ENCODE results near the gene OR6B3. TPM values are rescaled to one million over a fixed set of nuclear protein-coding genes. Genes with fewer than 3 reads are reported as not detected.

OR6B3 gene
- total RNA-seq, 1 experiment from 2014 or later: not detected

DNA sequence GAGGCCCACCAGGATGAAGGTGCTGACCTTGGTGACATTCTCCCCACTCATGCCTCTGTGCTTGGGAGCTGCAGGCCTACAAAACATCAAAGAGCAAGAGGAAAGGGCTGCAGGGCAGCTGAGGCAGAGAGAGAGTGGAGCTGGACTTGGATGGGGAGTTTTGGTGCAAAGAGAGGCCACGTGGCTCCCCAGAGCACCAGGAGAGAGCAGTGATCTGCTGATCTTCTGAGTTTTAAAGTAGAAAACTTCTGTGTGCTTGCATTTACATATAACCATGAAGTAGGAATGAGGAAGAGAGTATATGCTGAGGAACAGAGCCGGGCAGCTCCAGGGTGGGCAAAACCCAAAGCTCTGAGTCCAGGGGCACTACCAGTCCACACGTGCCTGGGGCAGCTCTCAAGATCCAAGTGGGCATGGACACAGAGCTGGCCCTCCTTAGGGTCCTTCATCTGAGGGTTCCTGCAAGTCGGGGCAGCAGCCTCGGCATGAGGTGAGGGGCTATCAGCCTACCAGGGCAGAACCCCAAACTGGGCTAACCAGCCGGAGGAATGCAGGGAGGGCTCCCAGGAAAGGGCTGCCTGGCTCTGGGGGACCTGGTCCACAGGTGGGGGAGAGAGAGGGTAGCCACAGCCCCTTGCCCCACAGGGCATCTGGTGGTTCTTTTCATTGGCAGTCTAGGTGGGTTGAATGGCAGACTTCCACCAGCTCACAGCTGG, 22.8 kb downstream of the OR6B3 start, which contains the start of gene OR6B2:
Gene OR6B2, minus strand, starts transcription at position 51 of the 716 bp plus-strand sequence. Its CDS starts 0 bp downstream, at position 51.
- peaks cover 17% of the 10 kb centered on the region; the same call in 1 of the 2 replicates for H3K27me3 ChIP-seq
- no peak within 1 kb of the TSS for H3K27ac ChIP-seq
- no peak within 1 kb of the TSS for H3K4me3 ChIP-seq
- DNase-seq: no peak
- H3K36me3 ChIP-seq: no peaks in the 10 kb centered on the region
- no peaks in the 10 kb centered on the region for H3K4me1 ChIP-seq
- no peaks in the 10 kb centered on the region for H3K9me3 ChIP-seq (replicated peaks)

DNA sequence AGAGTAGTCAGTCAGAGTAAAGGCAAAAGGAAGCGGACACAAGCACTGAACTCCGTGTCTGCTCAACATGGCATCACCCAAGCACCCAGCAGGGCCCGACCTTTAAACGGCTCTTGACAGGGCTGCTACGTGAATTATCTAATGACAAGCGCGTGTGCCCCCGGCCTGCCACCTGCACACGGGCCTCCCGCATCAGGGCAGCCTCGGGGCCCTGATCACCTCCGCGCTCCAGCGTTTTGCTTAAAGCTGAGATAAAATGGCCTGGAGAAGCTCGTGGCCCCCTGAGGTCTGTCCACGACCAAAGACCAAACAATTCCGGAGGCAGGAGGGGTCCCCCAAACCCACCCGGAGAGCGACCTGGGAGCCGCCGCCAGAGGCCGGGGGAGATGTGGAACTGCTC, 28.6 kb downstream of the OR6B3 start:
- H3K4me3 ChIP-seq: peak overlapping the region; percentile 69
- H3K27ac ChIP-seq: peak overlapping the region; percentile 21; the same call in 1 of the 2 replicates
- H3K4me1 ChIP-seq: no peaks in the 10 kb centered on the region
- peaks cover 14% of the 10 kb centered on the region for H3K36me3 ChIP-seq
- no peaks in the 10 kb centered on the region for H3K9me3 ChIP-seq (replicated peaks)
- DNase-seq: peak in 1 of 2 experiments; percentile 12
- no peaks in the 10 kb centered on the region for H3K27me3 ChIP-seq

DNA sequence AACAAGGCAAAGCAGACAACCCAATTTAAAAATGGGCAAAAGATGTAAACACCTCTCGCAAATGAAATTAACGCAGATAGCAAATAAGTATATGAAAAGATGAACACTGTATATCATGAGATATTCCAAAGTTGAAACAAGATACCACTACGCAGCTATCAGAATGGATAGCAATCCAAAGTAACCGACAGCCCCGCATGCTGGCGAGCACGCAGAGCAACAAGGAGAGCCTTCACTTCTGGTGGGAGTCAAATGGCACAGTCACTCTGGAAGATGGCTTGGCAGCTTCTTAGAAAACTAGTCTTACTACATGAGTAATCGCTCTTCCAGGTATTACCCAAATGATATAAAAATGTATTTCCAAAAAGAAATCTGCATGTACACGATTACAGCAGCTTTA, 29.5 kb downstream of the OR6B3 start:
- H3K4me1 ChIP-seq: no peaks in the 10 kb centered on the region
- no peaks in the 10 kb centered on the region for H3K9me3 ChIP-seq (replicated peaks)
- no peak for DNase-seq
- no peak overlapping the region for H3K4me3 ChIP-seq
- no peaks in the 10 kb centered on the region for H3K27me3 ChIP-seq
- H3K27ac ChIP-seq: no peak overlapping the region
- peaks cover 21% of the 10 kb centered on the region for H3K36me3 ChIP-seq

DNA sequence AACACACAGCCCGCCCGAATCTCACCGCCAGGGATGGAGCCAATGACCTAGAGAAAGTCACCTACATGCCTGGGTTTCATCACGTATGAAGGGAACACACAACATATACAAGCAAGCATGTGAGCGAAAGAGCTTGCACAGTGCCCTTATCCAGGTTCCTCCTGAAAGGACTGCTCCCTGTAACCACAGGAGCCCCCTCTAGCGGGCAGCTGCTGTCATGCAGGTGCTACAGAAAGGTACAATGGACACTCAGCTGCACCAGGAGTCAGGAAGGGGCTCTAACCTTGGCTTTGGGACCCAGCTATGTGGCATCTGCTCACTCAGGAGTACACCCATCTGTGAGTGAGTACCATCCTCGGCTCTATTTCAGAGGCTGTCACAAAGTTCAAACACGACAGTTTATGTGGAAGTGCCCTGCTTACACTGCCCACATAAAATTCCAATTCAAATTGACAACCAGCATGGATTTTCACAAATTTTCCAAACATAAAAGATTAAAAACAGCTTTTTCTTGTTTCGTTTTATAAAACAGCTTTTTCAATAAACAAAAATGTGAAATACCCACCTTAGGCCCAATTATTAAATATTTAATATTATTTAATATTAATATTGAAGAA, 31.7 kb downstream of the OR6B3 start:
- DNase-seq: peak; percentile 60 to 69
- Histone ChIP-seq H3K36me3 (peaks cover 40% of the 10 kb centered on the region), H3K9me3 (replicated peaks) (no peaks in the 10 kb centered on the region), H3K27me3 (no peaks in the 10 kb centered on the region), H3K27ac (no peak overlapping the region), H3K4me1 (no peaks in the 10 kb centered on the region), H3K4me3 (no peak overlapping the region)

DNA sequence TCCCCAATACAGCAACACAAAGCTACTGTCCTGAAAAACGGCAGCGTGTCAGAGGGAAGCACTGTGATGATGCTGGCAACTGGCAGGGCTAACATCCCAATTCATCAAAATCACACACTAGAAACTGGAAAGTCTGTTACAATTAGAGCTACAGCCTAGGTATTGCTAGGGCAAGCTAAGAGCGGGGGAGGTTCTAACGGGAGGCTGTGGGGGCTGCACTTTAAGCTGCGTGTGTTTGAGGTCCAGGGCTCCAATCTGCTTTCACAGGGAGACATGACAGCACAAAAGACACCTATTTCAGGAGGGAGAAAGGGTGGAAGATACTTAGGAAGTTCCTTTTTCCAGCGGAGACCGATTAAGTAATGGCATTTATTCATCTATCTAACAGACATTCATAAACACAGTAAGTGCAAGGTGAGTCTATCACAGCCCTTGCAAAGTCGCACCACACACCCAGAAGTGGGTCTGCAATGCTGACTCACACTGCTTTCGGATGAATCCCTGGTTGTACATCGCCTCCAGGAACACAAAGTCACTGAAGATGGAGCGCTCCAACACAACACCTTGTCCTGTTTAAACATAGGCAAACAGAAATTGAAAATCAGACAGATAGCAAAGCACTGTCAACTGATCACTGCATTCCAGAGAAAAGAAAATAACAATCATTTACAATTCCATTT, 35.1 kb downstream of the OR6B3 start:
- Histone ChIP-seq H3K36me3 (peaks cover 65% of the 10 kb centered on the region), H3K9me3 (replicated peaks) (no peaks in the 10 kb centered on the region), H3K27me3 (no peaks in the 10 kb centered on the region), H3K4me3 (no peak overlapping the region), H3K27ac (no peak overlapping the region), H3K4me1 (no peaks in the 10 kb centered on the region)
- no peak for DNase-seq

DNA sequence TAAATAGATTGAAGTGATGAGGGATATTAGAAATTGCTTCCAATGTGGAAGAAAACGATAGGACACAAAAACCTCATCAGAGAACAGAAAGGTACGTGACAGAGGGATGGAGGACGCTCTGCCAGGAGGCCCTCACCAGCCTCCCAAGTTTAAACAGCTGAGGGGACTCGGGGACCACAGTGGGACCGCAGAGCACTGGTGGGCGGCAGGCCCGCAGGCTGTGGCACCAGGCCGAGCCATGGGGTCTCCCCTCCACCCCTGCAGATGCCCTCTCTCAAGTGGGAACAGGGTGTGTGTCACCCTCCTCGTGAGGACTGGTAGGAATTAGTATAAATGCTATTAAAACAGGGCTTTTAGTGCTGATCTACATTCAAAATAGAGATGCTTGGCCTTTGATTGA, 39.0 kb downstream of the OR6B3 start:
- H3K4me1 ChIP-seq: no peaks in the 10 kb centered on the region
- peaks cover 67% of the 10 kb centered on the region for H3K36me3 ChIP-seq
- no peaks in the 10 kb centered on the region for H3K27me3 ChIP-seq
- H3K9me3 ChIP-seq (replicated peaks): no peaks in the 10 kb centered on the region
- no peak overlapping the region for H3K4me3 ChIP-seq
- H3K27ac ChIP-seq: no peak overlapping the region
- no peak for DNase-seq

DNA sequence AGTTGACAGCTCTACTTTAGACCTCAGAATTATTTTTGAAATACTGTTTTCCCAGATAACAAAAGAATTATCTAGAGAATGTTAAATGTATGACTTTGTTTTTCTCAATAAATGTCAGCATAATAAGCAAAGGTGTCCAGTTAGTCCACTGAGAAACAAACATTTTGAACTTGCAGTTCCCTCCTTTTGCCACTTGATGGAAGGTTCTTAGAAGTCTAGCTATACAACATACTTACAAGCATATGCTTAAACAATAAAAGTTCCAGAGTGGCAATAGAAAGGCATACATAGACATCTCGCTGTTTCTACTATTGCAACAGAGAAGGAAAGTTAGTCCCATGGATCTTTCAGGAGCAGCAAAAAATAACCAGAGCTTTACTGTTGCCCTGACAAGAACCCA, 40.0 kb downstream of the OR6B3 start:
- Histone ChIP-seq H3K9me3 (replicated peaks) (no peaks in the 10 kb centered on the region), H3K27ac (no peak overlapping the region), H3K36me3 (peaks cover 63% of the 10 kb centered on the region), H3K4me1 (no peaks in the 10 kb centered on the region), H3K27me3 (no peaks in the 10 kb centered on the region), H3K4me3 (no peak overlapping the region)
- DNase-seq: no peak

DNA sequence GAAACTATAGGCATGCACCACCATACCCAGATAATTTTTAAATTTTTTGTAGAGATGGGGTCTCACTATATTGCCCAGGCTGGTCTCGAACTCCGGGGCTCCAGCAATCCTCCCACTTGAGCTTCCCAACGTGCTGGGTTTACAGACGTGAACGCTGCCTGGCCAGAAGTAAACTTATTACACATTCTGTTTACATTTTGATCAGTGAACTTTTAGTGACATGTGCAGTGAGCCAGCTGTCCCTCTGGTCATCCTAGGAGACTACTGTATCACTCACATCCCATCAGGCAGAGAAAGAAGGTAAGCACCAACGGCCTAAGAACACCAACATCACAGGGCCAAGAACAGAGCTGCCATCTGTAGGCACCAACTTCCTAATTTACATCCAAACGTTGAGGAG, 50.3 kb downstream of the OR6B3 start:
- Histone ChIP-seq H3K4me1 (no peaks in the 10 kb centered on the region), H3K4me3 (no peak overlapping the region), H3K27ac (no peak overlapping the region), H3K9me3 (replicated peaks) (no peaks in the 10 kb centered on the region), H3K36me3 (peaks cover 47% of the 10 kb centered on the region), H3K27me3 (no peaks in the 10 kb centered on the region)
- DNase-seq: no peak

DNA sequence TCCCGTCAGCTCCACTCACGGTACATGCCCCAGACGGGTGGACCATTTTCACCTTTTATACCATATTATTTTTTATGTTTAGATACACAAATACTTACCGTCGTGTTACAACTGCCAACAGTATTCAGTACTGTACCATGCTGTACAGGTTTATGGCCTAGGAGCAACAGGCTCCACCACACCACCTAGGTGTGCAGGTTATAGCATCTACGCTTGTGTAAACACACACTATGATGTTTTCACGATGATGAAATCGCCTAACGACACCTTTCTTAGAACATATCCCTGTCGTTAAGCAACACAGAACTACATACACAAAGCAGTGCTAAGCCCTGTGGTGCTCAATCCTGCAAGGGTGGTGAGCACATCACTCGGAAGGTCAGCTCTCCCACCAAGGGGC, 52.6 kb downstream of the OR6B3 start:
- Histone ChIP-seq H3K9me3 (replicated peaks) (no peaks in the 10 kb centered on the region), H3K36me3 (peaks cover 31% of the 10 kb centered on the region), H3K4me3 (no peak overlapping the region), H3K27ac (no peak overlapping the region), H3K27me3 (no peaks in the 10 kb centered on the region), H3K4me1 (no peaks in the 10 kb centered on the region)
- no peak for DNase-seq

DNA sequence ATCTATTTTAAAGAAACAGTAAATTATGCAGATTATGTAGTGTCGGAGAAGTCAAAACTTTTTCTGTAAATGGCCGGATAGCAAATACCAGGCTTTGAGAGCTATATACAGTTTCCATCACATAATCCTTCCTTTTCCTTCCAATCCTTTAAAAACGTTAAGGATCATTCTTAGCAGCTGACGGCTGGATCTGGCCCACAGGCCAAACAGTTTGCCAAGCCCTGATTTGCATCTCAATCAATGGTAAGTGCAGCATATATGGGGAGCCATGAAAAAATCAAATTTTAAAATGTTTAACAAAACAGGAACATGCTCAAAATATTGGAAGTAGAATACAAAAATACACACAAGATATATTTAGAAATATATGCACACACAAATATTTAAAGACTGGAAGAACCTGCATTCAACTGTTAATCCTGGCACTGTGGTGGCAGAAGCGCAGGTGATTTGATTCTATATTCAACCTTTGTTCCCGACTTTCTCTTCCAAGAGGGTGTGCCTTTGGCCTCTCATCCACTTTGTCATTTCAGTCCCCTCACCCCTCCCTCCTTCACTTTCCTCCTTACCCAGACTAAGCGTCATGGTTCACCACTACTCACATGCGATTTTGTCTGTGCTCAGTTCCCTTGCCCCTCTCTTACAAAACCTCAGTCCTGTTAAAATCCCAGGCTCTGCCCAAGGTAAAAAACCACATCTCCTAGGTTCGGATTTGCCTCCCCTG, 55.5 kb downstream of the OR6B3 start:
- Histone ChIP-seq H3K27me3 (no peaks in the 10 kb centered on the region), H3K4me3 (no peak overlapping the region), H3K4me1 (no peaks in the 10 kb centered on the region), H3K36me3 (peaks cover 18% of the 10 kb centered on the region), H3K27ac (no peak overlapping the region), H3K9me3 (replicated peaks) (no peaks in the 10 kb centered on the region)
- no peak for DNase-seq

Other genes with a start within 250 kb of the OR6B3 start
- 146 and 171 TPM in 2 replicates for gene NDUFA10, start 28.2 kb downstream of the OR6B3 start, total RNA-seq (2014; rRNA removed; shearing (Covaris generic))
- gene OR6B2, start 23.1 kb downstream of the OR6B3 start, total RNA-seq (2014; rRNA removed; shearing (Covaris generic)): not detected in 2 replicates
- 265 and 304 TPM in 2 replicates for gene COPS9, start 82.8 kb upstream of the OR6B3 start, total RNA-seq (2014; rRNA removed; shearing (Covaris generic))
- gene OTOS, start 87.1 kb upstream of the OR6B3 start, total RNA-seq (2014; rRNA removed; shearing (Covaris generic)): 0.73 TPM in 1 of 2 replicates, not detected in the other

Data from SJCRH30 (cell line).